IPS DF 6.9 (cell line): ENCODE data around the gene ZSWIM8.
A peak's percentile ranks its signal among the peaks of the same experiment; 100 is the strongest.

ENCODE experiments used
- DNase-seq: peaks from one replicate; pipeline ENCODE4 v3.0.0-alpha.2; 2013; ENCODE audit warnings: low read depth, low spot score
- H3K27ac ChIP-seq: one replicate; pipeline ENCODE4 v1.5.1; 2013; ENCODE audit warnings: low read length, control low read depth
- H3K27me3 ChIP-seq: 2 replicates; pipeline ENCODE4 v1.6.1; 2013; ENCODE audit warnings: mild to moderate bottlenecking, low read length; ENCODE audit not compliant: control insufficient read depth, insufficient read depth
- H3K36me3 ChIP-seq: 2 replicates; pipeline ENCODE4 v1.6.1; 2013; ENCODE audit warnings: low read length; ENCODE audit not compliant: control insufficient read depth, insufficient read depth
- H3K4me1 ChIP-seq: 2 replicates; pipeline ENCODE4 v1.6.1; 2013; ENCODE audit warnings: low read length; ENCODE audit not compliant: control insufficient read depth, insufficient read depth
- H3K4me3 ChIP-seq: 2 replicates; pipeline ENCODE4 v1.5.1; 2013; ENCODE audit warnings: mild to moderate bottlenecking, low read length
- H3K9me3 ChIP-seq: 2 replicates; pipeline ENCODE4 v1.6.1; 2013; ENCODE audit warnings: low read length, inconsistent platforms; ENCODE audit not compliant: control insufficient read depth, insufficient read depth
- WGBS: extraction: QIAGEN DNeasy Blood & Tissue Kit; methylation state at CpG from one replicate; pipeline ENCODE4 v1.1.7; 2013; ENCODE audit warnings: mixed read lengths, missing lambda C conversion rate; ENCODE audit not compliant: insufficient read length, insufficient coverage; 5-methylcytosine and 5-hydroxymethylcytosine counted together

Gene ZSWIM8

DNA sequence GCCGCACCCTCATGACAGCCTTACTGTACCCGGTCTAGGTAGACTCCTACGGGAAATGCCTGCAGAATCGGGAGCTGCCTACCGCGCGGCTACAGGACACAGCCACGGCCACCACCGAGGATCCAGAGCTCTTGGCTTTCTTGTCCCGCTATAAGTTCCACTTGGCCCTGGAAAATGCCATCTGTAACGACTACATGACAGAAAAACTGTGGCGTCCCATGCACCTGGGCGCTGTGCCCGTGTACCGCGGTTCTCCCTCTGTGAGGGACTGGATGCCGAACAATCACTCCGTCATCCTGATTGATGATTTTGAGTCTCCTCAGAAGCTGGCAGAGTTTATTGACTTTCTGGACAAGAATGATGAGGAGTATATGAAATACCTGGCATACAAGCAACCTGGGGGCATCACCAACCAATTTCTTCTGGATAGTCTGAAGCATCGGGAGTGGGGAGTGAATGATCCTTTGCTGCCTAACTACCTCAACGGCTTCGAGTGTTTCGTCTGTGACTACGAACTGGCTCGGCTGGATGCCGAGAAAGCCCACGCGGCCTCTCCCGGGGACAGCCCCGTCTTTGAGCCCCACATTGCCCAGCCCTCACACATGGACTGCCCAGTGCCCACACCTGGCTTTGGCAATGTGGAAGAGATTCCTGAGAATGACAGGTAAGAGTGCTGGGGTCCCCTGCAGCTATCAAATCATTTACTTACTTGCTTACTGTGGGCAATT, 12.1 kb upstream of the ZSWIM8 start:
- H3K27me3 ChIP-seq = no peaks in the 10 kb centered on the region
- H3K4me3 ChIP-seq = peak overlapping the region; percentile 81; the same call in 1 of the 2 replicates
- no CpG with 5 or more reads among the region's 29 CpGs for WGBS
- no peaks in the 10 kb centered on the region for H3K4me1 ChIP-seq
- no peak overlapping the region for H3K27ac ChIP-seq
- DNase-seq = no peak
- H3K9me3 ChIP-seq = no peaks in the 10 kb centered on the region
- peaks cover 14% of the 10 kb centered on the region; the same call in 1 of the 2 replicates for H3K36me3 ChIP-seq

DNA sequence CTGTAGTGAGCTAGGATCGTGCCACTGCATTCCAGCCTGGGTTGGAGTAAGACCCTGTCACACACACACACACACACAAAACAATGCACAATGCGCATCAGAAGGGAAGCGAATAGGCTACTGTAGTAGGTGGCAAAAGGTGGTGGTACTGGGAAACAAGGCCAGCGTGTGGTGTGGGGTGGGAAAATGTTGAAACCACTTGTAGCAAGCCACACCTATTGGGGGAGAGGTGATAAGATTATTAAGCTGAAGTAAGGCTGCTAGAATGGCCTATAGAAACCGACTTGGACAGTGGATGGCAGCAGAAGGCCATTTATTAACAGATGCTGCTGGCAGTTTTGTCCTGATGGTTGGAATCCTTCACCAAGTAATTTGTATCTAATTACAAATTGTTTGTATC, 10.8 kb upstream of the ZSWIM8 start:
- no peak for DNase-seq
- Histone ChIP-seq H3K36me3 (peaks cover 11% of the 10 kb centered on the region; the same call in 1 of the 2 replicates), H3K27ac (no peak overlapping the region), H3K4me1 (no peaks in the 10 kb centered on the region), H3K4me3 (no peak overlapping the region), H3K9me3 (no peaks in the 10 kb centered on the region), H3K27me3 (no peaks in the 10 kb centered on the region)
- no CpG with 5 or more reads among the region's 5 CpGs for WGBS

DNA sequence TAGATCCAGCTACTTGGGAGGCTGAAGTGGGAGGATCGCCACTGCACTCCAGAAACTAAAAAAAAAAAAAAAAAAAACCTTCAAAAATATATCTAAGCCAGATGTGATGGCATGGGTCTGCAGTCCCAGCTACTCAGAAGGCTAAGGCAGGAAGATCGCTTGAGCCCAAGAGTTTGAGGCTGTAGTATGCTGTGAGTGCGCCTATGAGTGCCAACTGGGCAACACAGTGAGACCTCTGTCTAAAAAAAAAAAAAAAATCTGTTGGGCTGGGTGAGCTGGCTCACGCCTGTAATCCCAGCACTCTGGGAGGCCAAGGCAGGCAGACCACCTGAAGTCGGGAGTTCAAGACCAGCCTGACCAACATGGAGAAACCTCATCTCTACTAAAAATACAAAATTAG, 6.4 kb upstream of the ZSWIM8 start:
- DNase-seq = no peak
- Histone ChIP-seq H3K9me3 (no peaks in the 10 kb centered on the region), H3K27ac (no peak overlapping the region), H3K36me3 (peaks cover 3% of the 10 kb centered on the region; the same call in 1 of the 2 replicates), H3K27me3 (no peaks in the 10 kb centered on the region), H3K4me3 (no peak overlapping the region), H3K4me1 (no peaks in the 10 kb centered on the region)
- no CpG with 5 or more reads among the region's 5 CpGs for WGBS

DNA sequence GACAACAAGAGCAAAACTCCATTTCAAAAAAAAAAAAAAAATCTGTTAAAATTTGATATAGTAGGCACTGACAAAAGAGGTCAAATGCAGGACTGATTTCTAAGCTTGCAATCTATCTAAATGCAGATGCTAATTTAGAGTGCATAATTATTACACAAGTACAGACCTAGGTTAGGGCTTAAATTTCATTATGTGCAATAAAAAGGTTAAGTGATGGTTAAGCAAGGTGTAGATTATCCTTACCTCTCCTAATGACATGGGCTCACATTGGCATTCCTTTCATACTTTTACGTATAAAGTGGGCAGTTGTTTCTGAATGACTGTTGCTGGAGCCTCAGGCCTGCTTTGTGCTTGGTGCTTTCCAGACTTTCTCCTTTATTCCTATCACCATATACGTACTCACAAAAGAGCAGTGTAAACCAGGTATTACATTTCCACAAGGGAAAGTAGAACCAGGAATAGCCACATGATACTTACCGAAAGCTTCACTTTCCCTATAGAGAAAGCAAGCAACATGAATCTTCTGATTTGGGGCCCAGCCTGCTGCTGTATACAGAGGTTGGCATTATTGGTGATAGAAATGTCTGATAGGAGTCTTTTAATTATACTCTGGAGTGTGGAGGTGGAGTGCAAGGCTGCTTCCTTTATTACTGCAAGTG, 5.7 kb upstream of the ZSWIM8 start:
- no peak for DNase-seq
- no CpG with 5 or more reads among the region's 3 CpGs for WGBS
- no peak overlapping the region for H3K27ac ChIP-seq
- H3K27me3 ChIP-seq = no peaks in the 10 kb centered on the region
- no peaks in the 10 kb centered on the region for H3K4me1 ChIP-seq
- no peak overlapping the region for H3K4me3 ChIP-seq
- H3K36me3 ChIP-seq = peaks cover under 1% of the 10 kb centered on the region; the same call in 1 of the 2 replicates
- H3K9me3 ChIP-seq = no peaks in the 10 kb centered on the region

DNA sequence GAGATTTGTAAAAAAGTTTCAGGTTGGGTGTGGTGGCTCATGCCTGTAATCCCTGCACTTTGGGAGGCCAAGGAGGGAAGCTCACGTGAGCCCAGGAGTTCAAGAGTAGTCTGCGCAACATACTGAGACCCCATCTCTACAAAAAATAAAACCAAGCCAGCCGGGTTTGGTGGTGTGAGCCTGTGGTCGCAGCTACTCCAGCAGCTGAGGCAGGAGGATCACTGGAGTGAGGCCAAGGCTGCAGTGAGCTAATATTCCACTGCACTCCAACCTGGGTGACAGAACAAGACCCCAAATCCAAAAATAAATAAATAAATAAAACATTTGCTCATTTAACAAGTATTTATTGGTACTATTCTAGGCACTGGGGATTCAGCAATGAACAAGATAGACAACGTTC, 5.1 kb upstream of the ZSWIM8 start:
- H3K27ac ChIP-seq = no peak overlapping the region
- H3K4me3 ChIP-seq = no peak overlapping the region
- no CpG with 5 or more reads among the region's 5 CpGs for WGBS
- no peak for DNase-seq
- no peaks in the 10 kb centered on the region; the same call in 1 of the 2 replicates for H3K36me3 ChIP-seq
- no peaks in the 10 kb centered on the region for H3K9me3 ChIP-seq
- no peaks in the 10 kb centered on the region for H3K4me1 ChIP-seq
- no peaks in the 10 kb centered on the region for H3K27me3 ChIP-seq

DNA sequence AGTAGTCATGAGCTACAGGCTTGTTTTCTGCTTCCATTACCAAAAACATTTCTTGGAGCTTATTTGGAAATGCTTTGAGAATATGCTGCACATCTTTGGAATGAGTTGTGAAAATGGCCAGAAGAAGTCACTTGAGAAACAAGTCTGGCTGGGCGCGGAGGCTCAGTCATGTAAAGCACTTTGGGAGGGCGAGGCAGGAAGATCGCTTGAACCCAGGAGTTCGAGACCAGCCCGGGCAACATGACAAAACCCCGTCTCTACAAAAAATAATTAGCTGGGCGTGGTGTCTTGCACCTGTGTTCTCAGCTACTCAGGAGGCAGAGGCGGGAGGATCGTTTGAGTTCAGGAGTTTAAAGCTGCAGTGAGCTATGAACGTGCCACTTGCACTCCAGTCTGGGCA, 4.4 kb upstream of the ZSWIM8 start:
- Histone ChIP-seq H3K4me1 (no peaks in the 10 kb centered on the region), H3K27ac (no peak overlapping the region), H3K27me3 (no peaks in the 10 kb centered on the region), H3K9me3 (no peaks in the 10 kb centered on the region), H3K4me3 (peak overlapping the region; percentile 96; the same call in 1 of the 2 replicates), H3K36me3 (no peaks in the 10 kb centered on the region; the same call in 1 of the 2 replicates)
- WGBS = no CpG with 5 or more reads among the region's 11 CpGs
- no peak for DNase-seq

DNA sequence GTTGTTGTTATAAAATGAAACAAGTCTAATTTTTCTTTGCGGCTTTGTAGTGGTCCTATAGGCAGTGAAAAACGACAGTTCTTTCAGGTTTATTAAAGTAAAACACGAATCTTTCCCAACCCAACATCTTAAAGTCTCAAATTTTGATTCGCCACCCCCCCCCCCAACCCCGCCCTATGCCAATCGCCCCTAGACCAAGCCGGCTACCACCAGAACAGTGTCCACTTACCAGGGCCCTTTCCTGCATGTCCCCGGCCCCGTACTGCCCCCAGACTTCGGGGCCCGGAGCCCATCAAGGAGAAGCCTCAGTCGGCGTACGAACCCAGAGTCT, 3.9 kb upstream of the ZSWIM8 start:
- WGBS = no CpG with 5 or more reads among the region's 14 CpGs
- H3K4me3 ChIP-seq = peak overlapping the region; percentile 96; the same call in 1 of the 2 replicates
- H3K9me3 ChIP-seq = no peaks in the 10 kb centered on the region
- DNase-seq = no peak
- no peaks in the 10 kb centered on the region for H3K27me3 ChIP-seq
- H3K27ac ChIP-seq = no peak overlapping the region
- H3K36me3 ChIP-seq = no peaks in the 10 kb centered on the region; the same call in 1 of the 2 replicates
- H3K4me1 ChIP-seq = peaks cover under 1% of the 10 kb centered on the region; the same call in 1 of the 2 replicates

DNA sequence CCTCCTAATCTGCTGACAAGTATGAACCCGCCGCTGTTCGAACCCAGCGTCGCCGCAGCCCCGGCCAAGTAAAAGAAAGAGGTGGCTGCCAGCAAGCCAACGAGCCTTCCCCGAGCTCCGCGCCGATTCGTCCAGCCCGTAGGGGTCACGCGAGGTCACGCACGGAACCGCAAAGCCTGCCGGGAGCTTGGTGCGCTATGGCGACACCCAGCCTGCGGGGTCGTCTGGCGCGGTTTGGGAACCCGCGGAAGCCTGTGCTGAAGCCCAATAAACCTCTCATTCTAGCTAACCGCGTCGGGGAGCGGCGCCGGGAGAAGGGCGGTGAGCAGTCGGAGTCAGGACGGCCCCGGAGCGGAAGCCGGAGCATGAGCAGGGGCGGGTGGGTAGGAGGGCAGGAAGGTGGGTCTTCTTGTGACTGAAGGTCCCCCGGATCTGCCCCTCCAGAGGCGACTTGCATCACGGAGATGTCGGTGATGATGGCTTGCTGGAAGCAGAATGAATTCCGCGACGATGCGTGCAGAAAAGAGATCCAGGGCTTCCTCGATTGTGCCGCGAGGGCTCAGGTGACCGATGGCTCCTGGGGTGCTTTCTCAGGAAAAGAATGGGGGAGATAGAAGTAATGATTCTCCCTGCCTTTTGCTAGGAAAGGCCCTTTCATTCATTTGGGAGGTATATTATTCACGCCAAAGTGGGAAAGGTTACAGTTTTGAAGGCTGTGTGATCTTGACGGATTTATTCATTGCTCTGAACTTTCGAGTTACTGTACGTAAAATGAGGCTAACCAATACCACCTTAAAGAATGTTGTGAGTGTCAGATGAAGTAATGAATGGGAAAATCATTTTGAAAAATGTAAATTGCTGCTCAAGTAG, 3.3 kb upstream of the ZSWIM8 start, which contains the start of gene CHCHD1:
CHCHD1 (plus strand) TSS at position 170 of the 870 bp plus-strand sequence; CDS start at position 198, 28 bp downstream.
- H3K9me3 ChIP-seq = no peaks in the 10 kb centered on the region
- WGBS = no CpG with 5 or more reads among the region's 57 CpGs
- H3K27ac ChIP-seq = no peak within 1 kb of the TSS
- peak within 1 kb of the TSS; percentile 96 for H3K4me3 ChIP-seq
- no peaks in the 10 kb centered on the region; the same call in 1 of the 2 replicates for H3K36me3 ChIP-seq
- peak; percentile 81 for DNase-seq
- H3K27me3 ChIP-seq = no peaks in the 10 kb centered on the region
- H3K4me1 ChIP-seq = peaks cover 2% of the 10 kb centered on the region; the same call in 1 of the 2 replicates

DNA sequence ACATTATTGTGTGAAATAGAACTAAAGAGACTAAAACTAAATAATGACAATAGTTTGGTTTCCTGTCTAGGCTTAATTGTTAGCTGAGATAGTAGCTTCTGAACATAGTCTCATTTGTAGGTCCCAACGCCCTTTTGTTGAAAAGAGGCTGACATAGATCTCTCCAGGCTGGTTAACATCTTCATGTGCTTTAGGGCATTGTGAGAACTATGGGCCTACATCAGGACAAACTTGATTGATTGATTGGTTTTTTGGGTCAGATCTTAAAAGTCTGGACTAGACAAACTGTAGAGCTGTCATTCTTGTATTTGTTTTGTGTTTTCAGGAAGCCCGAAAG, 2.7 kb upstream of the ZSWIM8 start:
- no peak for DNase-seq
- Histone ChIP-seq H3K9me3 (no peaks in the 10 kb centered on the region), H3K4me3 (no peak overlapping the region; the same call in 1 of the 2 replicates), H3K27me3 (no peaks in the 10 kb centered on the region), H3K4me1 (peaks cover 2% of the 10 kb centered on the region; the same call in 1 of the 2 replicates), H3K36me3 (no peaks in the 10 kb centered on the region; the same call in 1 of the 2 replicates), H3K27ac (no peak overlapping the region)
- no CpG with 5 or more reads among the region's 2 CpGs for WGBS
